Subcutaneous abdominal adipose tissue (tissue), 5 donors: ENCODE measurements around the gene MIP.
A peak's percentile ranks its signal among the peaks of the same experiment; 100 is the strongest.

Source experiments
- H3K27ac ChIP-seq: one replicate; pipeline ENCODE4 v1.7.0; 2013; ENCODE audit warnings: low read depth, mild to moderate bottlenecking, inconsistent platforms, low read length, moderate library complexity
- H3K27me3 ChIP-seq, 5 donors: one replicate each; pipeline ENCODE4 v1.7.0; 2013; ENCODE audit warnings: low read length in 5 of 5, inconsistent platforms in 1 of 5; ENCODE audit not compliant: control insufficient read depth in 5 of 5, insufficient read depth in 4 of 5
- H3K36me3 ChIP-seq, 5 donors: one replicate each; pipeline ENCODE4 v1.7.0; 2013; ENCODE audit warnings: low read length in 5 of 5; ENCODE audit not compliant: control insufficient read depth in 5 of 5, insufficient read depth in 5 of 5
- H3K4me1 ChIP-seq, 5 donors: one replicate each; pipeline ENCODE4 v1.7.0; 2013; ENCODE audit warnings: low read length in 5 of 5, mild to moderate bottlenecking in 3 of 5, moderate library complexity in 1 of 5; ENCODE audit not compliant: control insufficient read depth in 5 of 5, insufficient read depth in 5 of 5
- H3K4me3 ChIP-seq, 5 donors: one replicate each; pipeline ENCODE4 v1.7.0; 2013; ENCODE audit warnings: low read length in 5 of 5, low read depth in 1 of 5
- H3K9ac ChIP-seq, 5 donors: one replicate each; pipeline ENCODE4 v1.7.0; 2013; ENCODE audit warnings: low read length in 5 of 5, mild to moderate bottlenecking in 4 of 5, moderate library complexity in 3 of 5
- H3K9me3 ChIP-seq, 5 donors: one replicate each; pipeline ENCODE4 v1.7.0; 2013; ENCODE audit warnings: low read length in 5 of 5; ENCODE audit not compliant: control insufficient read depth in 5 of 5
- donor health status: healthy.
- donor health status: healthy.
- donor health status: healthy.
- donor health status: healthy.
- donor health status: healthy.

MIP gene

GRCh38 chr12:56487448-56488040, 33.1 kb upstream of the MIP start:
- Histone ChIP-seq H3K4me3 (peak overlapping the region; percentile 54 to 75 (median 67)), H3K27me3 (peaks cover 0 to 15% (median 3%) of the 10 kb centered on the region in 5 donors), H3K9ac (peak overlapping the region in 2 of 5 donors; percentile 53 to 71), H3K4me1 (peaks cover 6 to 21% (median 18%) of the 10 kb centered on the region in 5 donors), H3K27ac (no peak overlapping the region), H3K9me3 (no peaks in the 10 kb centered on the region), H3K36me3 (no peaks in the 10 kb centered on the region)

GRCh38 chr12:56486694-56487093, 32.2 kb upstream of the MIP start:
- H3K27me3 ChIP-seq, result peaks cover 0 to 13% (median 3%) of the 10 kb centered on the region in 5 donors
- H3K4me1 ChIP-seq, result peaks cover 6 to 21% (median 18%) of the 10 kb centered on the region in 5 donors
- H3K27ac ChIP-seq, result no peak overlapping the region
- no peaks in the 10 kb centered on the region for H3K9me3 ChIP-seq
- H3K36me3 ChIP-seq, result no peaks in the 10 kb centered on the region
- no peak overlapping the region for H3K9ac ChIP-seq
- peak overlapping the region in 1 of 5 donors; percentile 67 for H3K4me3 ChIP-seq

GRCh38 chr12:56484566-56484965, 30.1 kb upstream of the MIP start:
- Histone ChIP-seq H3K4me1 (peaks cover 6 to 21% (median 18%) of the 10 kb centered on the region in 5 donors), H3K27ac (no peak overlapping the region), H3K27me3 (peaks cover 0 to 7% (median 0%) of the 10 kb centered on the region in 5 donors), H3K4me3 (no peak overlapping the region), H3K36me3 (no peaks in the 10 kb centered on the region), H3K9ac (no peak overlapping the region), H3K9me3 (no peaks in the 10 kb centered on the region)

- Histone ChIP-seq H3K27me3 (no peaks in the 10 kb centered on the region), H3K27ac (no peak overlapping the region), H3K9me3 (no peaks in the 10 kb centered on the region)
Measured at GRCh38 chr12:56479625-56480024, 25.2 kb upstream of the MIP start.

GRCh38 chr12:56477521-56478225, 23.2 kb upstream of the MIP start:
- H3K36me3 ChIP-seq, result peaks cover 0 to 6% (median 0%) of the 10 kb centered on the region in 5 donors
- no peaks in the 10 kb centered on the region for H3K27me3 ChIP-seq
- H3K4me1 ChIP-seq, result no peaks in the 10 kb centered on the region
- H3K27ac ChIP-seq, result no peak overlapping the region
- no peak overlapping the region for H3K4me3 ChIP-seq
- H3K9ac ChIP-seq, result no peak overlapping the region
- no peaks in the 10 kb centered on the region for H3K9me3 ChIP-seq

More at GRCh38 chr12:56479625-56480024, 25.2 kb upstream of the MIP start:
- H3K4me3 ChIP-seq, result no peak overlapping the region
- H3K4me1 ChIP-seq, result no peaks in the 10 kb centered on the region
- H3K36me3 ChIP-seq, result no peaks in the 10 kb centered on the region
- H3K9ac ChIP-seq, result no peak overlapping the region

GRCh38 chr12:56476972-56477432, 22.5 kb upstream of the MIP start:
- Histone ChIP-seq H3K9ac (no peak overlapping the region), H3K27ac (no peak overlapping the region), H3K4me1 (no peaks in the 10 kb centered on the region), H3K36me3 (peaks cover 0 to 8% (median 0%) of the 10 kb centered on the region in 5 donors), H3K9me3 (no peaks in the 10 kb centered on the region), H3K27me3 (no peaks in the 10 kb centered on the region), H3K4me3 (no peak overlapping the region)

- H3K4me3 ChIP-seq, result no peak overlapping the region
- no peaks in the 10 kb centered on the region for H3K9me3 ChIP-seq
- no peak overlapping the region for H3K9ac ChIP-seq
- no peaks in the 10 kb centered on the region for H3K27me3 ChIP-seq
- no peak overlapping the region for H3K27ac ChIP-seq
- peaks cover 0 to 8% (median 2%) of the 10 kb centered on the region in 5 donors for H3K36me3 ChIP-seq
- no peaks in the 10 kb centered on the region for H3K4me1 ChIP-seq
Measured at GRCh38 chr12:56476143-56476542, 21.7 kb upstream of the MIP start.

- H3K4me3 ChIP-seq, result no peak overlapping the region
- peaks cover 0 to 8% (median 4%) of the 10 kb centered on the region in 5 donors for H3K36me3 ChIP-seq
- H3K27me3 ChIP-seq, result no peaks in the 10 kb centered on the region
- no peak overlapping the region for H3K9ac ChIP-seq
- H3K4me1 ChIP-seq, result peaks cover 0 to 7% (median 5%) of the 10 kb centered on the region in 5 donors
- no peak overlapping the region for H3K27ac ChIP-seq
- H3K9me3 ChIP-seq, result no peaks in the 10 kb centered on the region
Measured at GRCh38 chr12:56474389-56474788, 19.9 kb upstream of the MIP start.

- Histone ChIP-seq H3K27me3 (no peaks in the 10 kb centered on the region), H3K4me1 (peaks cover 0 to 20% (median 15%) of the 10 kb centered on the region in 5 donors), H3K9me3 (no peaks in the 10 kb centered on the region), H3K9ac (peak overlapping the region; percentile 89 to 96 (median 92)), H3K36me3 (peaks cover 0 to 5% (median 4%) of the 10 kb centered on the region in 5 donors), H3K27ac (peak overlapping the region; percentile 93), H3K4me3 (peak overlapping the region; percentile 90 to 99 (median 98))
Measured at GRCh38 chr12:56469007-56469930, 14.8 kb upstream of the MIP start.
